Ishikawa (cell line): Measurements from ENCODE around the gene CCDC141.

Experiments used
- TAF1 ChIP-seq: IDR thresholded peaks from 2 replicates; pipeline ENCODE4 v1.6.1; 2012; ENCODE audit warnings: low read depth, mild to moderate bottlenecking
- TF ChIP-seq, protein P1 (sequence below): IDR thresholded peaks from 2 replicates; pipeline ENCODE4 v1.6.1; 2012

DNA sequence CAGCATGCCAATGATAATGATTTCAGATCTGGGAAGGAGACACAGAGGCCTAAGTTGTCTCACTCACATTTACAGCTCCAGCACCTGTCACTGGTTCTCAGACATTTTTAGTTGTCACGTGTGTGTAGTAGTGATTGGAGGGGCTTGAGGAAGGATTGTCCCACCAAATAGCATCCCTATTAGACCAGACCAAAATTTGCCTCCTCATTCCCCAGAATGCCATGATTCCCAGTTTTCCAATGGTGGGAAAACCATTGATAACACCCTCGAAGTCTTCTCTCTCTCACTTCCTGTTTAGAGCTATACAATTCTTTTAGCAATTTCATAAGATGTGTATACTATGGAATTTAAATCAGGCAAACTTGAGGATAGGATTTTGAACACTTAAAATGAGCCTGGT lies 52.5 kb downstream of the CCDC141 start:
- no peak for TF ChIP-seq TAF1
- TF ChIP-seq, protein P1, sequence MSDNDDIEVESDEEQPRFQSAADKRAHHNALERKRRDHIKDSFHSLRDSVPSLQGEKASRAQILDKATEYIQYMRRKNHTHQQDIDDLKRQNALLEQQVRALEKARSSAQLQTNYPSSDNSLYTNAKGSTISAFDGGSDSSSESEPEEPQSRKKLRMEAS = no peak
